DMS79 (cell line): Measurements from ENCODE around the gene DCC.

ENCODE experiments used
- DNase-seq: peaks from one replicate; lab custom pipeline; 2025; lab: John Stamatoyannopoulos, UW

DCC gene, protein sequence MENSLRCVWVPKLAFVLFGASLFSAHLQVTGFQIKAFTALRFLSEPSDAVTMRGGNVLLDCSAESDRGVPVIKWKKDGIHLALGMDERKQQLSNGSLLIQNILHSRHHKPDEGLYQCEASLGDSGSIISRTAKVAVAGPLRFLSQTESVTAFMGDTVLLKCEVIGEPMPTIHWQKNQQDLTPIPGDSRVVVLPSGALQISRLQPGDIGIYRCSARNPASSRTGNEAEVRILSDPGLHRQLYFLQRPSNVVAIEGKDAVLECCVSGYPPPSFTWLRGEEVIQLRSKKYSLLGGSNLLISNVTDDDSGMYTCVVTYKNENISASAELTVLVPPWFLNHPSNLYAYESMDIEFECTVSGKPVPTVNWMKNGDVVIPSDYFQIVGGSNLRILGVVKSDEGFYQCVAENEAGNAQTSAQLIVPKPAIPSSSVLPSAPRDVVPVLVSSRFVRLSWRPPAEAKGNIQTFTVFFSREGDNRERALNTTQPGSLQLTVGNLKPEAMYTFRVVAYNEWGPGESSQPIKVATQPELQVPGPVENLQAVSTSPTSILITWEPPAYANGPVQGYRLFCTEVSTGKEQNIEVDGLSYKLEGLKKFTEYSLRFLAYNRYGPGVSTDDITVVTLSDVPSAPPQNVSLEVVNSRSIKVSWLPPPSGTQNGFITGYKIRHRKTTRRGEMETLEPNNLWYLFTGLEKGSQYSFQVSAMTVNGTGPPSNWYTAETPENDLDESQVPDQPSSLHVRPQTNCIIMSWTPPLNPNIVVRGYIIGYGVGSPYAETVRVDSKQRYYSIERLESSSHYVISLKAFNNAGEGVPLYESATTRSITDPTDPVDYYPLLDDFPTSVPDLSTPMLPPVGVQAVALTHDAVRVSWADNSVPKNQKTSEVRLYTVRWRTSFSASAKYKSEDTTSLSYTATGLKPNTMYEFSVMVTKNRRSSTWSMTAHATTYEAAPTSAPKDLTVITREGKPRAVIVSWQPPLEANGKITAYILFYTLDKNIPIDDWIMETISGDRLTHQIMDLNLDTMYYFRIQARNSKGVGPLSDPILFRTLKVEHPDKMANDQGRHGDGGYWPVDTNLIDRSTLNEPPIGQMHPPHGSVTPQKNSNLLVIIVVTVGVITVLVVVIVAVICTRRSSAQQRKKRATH (N-terminal part only)

GRCh38 chr18:52339891-52340371 is at the start of gene DCC:
DCC (plus strand) TSS chr18:52340197; CDS start chr18:52340788, 591 bp downstream.
- no peak for DNase-seq

- no peak for DNase-seq
Measured at GRCh38 chr18:52310651-52311050, 29.3 kb upstream of the DCC start.

DNA sequence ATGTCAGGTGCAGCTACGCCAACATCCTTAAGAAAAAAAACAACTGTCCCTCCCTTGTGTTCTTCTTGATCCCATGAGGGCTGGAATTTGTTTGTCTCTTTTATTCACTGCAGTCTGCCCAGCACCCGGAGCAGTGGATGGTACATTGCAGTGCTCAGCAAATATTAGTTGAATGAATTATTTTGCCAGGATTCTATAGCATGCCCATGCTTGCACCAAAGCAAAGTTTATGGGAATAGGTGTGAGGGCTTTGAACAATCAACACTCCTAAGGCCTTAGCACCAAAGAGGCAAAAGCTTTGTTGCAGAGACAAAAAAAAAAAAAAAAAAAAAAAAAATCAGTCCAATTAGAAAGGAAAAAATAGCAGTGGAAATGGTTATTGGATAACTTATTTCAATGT is 28.7 kb upstream of the DCC start:
- DNase-seq = no peak

- DNase-seq = peak; percentile 19
Measured at GRCh38 chr18:52312346-52312745, 27.7 kb upstream of the DCC start.

- DNase-seq = no peak
Measured at GRCh38 chr18:52313213-52313612, 26.8 kb upstream of the DCC start.

- DNase-seq = no peak
Measured at GRCh38 chr18:52319424-52319983, 20.5 kb upstream of the DCC start.

DNA sequence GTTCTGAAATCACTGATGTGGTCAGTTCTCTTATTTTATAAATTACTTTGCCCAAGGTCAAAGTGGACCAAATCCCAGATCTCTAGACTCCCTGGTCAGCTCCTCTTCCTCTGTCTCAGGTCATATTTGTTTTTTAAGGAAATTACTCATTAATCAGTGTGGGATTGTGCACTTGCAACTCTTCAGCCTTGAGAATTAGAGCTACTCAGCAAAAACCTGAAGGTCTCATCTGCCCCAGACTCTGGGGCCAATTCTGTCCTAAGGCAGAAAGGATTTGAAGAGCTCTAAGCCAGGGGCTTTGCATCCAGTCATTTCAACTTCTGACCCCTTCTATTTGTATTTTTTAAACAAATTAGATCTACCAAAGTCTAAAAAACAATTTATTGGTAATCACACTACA is 17.7 kb upstream of the DCC start:
- no peak for DNase-seq

DNA sequence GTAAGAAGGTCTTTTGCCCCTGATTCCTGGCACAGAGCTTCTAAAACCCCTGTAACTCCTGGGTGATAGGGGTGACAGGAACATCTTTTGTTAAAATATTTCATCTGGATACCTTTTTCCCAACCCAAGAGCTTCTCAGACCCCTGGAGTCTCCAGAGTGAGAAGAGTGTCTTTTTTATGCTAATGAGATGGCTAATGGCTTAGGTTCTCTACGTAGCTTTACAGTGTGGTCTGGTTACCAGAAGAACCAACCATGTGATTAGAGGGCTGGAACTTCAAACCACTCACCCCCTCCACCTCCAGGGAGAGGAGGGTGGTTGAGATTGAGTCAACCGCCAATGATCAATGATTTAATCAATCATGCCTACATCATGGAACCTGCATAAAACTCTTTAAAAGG is 16.2 kb upstream of the DCC start:
- DNase-seq = no peak

GRCh38 chr18:52325997-52326396 is 14.0 kb upstream of the DCC start:
- no peak for DNase-seq

GRCh38 chr18:52333860-52334259 is 6.1 kb upstream of the DCC start:
- DNase-seq = no peak

DNA sequence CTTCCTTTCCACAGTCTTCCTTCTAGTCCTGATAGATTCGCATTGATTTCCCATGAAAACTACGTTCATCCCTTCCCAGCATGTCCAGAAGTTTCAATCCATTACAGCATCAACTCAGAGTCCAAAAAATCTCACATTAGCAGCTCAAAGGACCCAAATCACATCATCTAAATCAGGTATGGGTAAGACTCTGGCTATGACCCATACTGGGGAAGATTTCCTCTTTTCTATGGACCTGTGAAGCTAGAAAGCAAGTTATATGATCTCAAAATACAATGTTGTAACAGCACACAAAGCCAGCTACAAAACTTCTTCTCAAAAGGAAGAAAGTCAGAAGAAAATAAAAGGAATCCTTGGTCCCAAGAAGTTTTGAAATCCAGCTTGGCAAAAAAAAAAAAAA is 5.7 kb upstream of the DCC start:
- no peak for DNase-seq

GRCh38 chr18:52334896-52335295 is 5.1 kb upstream of the DCC start:
- no peak for DNase-seq

- no peak for DNase-seq
Measured at GRCh38 chr18:52337276-52337675, 2.7 kb upstream of the DCC start.

DNA sequence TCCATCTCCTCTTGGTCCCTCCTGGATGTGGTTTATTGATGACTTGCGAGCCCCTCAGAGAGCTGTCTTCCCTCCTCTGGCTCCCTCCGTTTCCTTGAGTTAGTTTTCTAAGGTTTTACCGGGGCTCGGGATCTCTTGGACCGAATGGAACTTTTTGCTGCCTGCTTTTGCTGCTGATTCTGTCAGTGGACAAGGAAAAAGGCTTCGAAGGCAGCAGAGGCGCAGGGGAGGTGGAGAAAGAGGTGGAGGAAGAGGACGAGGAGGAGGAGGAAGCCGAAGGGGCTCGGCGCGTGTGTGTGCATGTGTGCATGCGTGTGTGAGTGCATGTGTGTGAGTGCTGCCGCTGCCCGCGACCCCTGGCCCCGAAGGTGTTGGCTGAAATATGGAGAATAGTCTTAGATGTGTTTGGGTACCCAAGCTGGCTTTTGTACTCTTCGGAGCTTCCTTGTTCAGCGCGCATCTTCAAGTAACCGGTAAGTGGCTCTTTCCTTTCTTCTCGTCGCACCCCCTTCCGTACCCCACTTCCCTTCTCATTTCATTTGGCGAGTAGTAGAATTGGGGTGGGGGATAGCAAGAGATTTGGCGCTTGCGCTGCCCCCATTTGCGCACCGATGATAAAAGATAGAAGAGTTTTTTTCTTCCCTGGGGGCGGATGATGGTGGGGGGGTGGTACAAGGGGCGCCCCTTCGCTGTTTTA is 557 bp downstream of the DCC start:
- no peak for DNase-seq

GRCh38 chr18:52341103-52341432 is 1.1 kb downstream of the DCC start:
- DNase-seq = no peak

- DNase-seq = no peak
Measured at GRCh38 chr18:52341608-52342381, 1.8 kb downstream of the DCC start.

- DNase-seq = no peak
Measured at GRCh38 chr18:52342456-52342855, 2.5 kb downstream of the DCC start.

- no peak for DNase-seq
Measured at GRCh38 chr18:52343138-52343537, 3.1 kb downstream of the DCC start.

- DNase-seq = no peak
Measured at GRCh38 chr18:52343731-52344340, 3.8 kb downstream of the DCC start.

- no peak for DNase-seq
Measured at GRCh38 chr18:52344881-52345280, 4.9 kb downstream of the DCC start.
